Measurements from ENCODE around the gene TMEM212.

The TMEM212 gene

GRCh38 chr3:171883257-171883892 lies 40.2 kb downstream of the TMEM212 start:
- DNase-seq (ENCODE audit: extremely low read depth, low read depth), result no peak
- TF ChIP-seq, protein P1, sequence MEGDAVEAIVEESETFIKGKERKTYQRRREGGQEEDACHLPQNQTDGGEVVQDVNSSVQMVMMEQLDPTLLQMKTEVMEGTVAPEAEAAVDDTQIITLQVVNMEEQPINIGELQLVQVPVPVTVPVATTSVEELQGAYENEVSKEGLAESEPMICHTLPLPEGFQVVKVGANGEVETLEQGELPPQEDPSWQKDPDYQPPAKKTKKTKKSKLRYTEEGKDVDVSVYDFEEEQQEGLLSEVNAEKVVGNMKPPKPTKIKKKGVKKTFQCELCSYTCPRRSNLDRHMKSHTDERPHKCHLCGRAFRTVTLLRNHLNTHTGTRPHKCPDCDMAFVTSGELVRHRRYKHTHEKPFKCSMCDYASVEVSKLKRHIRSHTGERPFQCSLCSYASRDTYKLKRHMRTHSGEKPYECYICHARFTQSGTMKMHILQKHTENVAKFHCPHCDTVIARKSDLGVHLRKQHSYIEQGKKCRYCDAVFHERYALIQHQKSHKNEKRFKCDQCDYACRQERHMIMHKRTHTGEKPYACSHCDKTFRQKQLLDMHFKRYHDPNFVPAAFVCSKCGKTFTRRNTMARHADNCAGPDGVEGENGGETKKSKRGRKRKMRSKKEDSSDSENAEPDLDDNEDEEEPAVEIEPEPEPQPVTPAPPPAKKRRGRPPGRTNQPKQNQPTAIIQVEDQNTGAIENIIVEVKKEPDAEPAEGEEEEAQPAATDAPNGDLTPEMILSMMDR (IDR thresholded peaks at IDR 0.05; ENCODE audit: low read depth, low read length, missing control alignments), result no peak
- H3K4me3 ChIP-seq (replicated peaks; ENCODE audit: low read depth, low read length), result no peak overlapping the region

GRCh38 chr3:171883893-171884279 lies 40.7 kb downstream of the TMEM212 start:
- no peak for DNase-seq (ENCODE audit: extremely low read depth, low read depth)
- TF ChIP-seq, protein P1 (IDR thresholded peaks at IDR 0.05; ENCODE audit: low read depth, low read length, missing control alignments), result no peak
- no peak overlapping the region for H3K4me3 ChIP-seq (replicated peaks; ENCODE audit: low read depth, low read length)

DNA sequence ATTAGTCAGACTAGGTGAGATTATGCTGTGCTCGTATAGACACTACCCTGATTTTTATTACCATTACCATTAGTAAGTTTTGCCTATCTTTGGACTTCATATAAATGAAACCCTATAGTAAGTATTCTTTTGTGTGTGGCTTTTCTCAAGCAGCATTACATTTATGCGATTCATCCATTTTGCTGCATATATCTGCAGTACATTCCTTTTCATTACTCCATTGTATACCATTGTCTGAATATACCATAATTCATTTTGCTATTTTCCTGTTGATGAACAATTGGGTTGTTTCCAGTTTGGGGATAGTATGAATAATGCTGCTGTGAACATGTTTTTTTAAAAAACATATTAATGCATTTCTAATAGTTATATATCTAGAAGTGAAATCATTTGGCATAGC lies 45.3 kb downstream of the TMEM212 start:
- no peak for DNase-seq (ENCODE audit: extremely low read depth, low read depth)
- H3K4me3 ChIP-seq (replicated peaks; ENCODE audit: low read depth, low read length), result no peak overlapping the region
- TF ChIP-seq, protein P1 (IDR thresholded peaks at IDR 0.05; ENCODE audit: low read depth, low read length, missing control alignments), result no peak

DNA sequence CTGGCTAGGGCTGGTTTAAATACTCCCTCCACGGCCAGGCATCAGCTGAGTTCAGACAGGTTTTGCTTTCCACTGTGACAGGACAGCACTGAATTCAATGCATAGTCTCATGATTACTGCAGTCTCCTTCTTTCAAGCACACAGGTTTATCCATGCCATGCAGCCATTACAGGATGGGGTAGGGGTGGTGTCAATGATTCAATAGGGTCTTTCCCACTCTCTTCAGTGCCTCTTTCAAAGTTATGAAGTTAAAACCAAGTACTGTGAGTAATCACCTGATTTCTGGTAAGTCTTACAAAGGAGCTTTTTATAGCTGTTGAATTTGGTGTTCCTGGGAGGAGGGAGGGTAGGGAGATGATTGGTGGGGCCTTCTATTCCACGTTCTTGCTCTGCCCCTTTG lies 47.2 kb downstream of the TMEM212 start:
- TF ChIP-seq, protein P1 (IDR thresholded peaks at IDR 0.05; ENCODE audit: low read depth, low read length, missing control alignments), result no peak
- H3K4me3 ChIP-seq (replicated peaks; ENCODE audit: low read depth, low read length), result no peak overlapping the region
- DNase-seq (ENCODE audit: extremely low read depth, low read depth), result no peak

- no peak overlapping the region for H3K4me3 ChIP-seq (replicated peaks; ENCODE audit: low read depth, low read length)
- no peak for DNase-seq (ENCODE audit: extremely low read depth, low read depth)
- TF ChIP-seq, protein P1 (IDR thresholded peaks at IDR 0.05; ENCODE audit: low read depth, low read length, missing control alignments), result no peak
These were observed 49.3 kb downstream of the TMEM212 start for GRCh38 chr3:171892457-171892856.

DNA sequence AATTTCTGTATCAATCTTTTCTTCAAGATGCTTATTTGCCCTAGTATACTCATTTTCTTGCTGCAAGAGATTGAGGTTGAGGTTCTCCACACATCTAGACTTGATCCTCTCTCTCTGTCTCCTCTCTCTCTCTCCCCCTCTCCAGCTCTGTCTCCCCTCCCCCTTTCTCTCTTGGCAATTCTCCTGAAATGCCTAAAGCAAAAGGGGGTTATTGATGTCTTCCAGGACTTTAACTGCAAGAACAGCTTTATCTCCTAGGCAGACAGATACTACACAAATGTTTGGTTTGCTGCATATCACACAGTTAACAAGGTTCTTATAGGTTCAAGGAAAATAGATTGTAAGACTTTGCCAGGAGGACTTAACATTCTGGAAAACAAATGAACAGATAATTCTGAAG lies 52.1 kb downstream of the TMEM212 start:
- no peak overlapping the region for H3K4me3 ChIP-seq (replicated peaks; ENCODE audit: low read depth, low read length)
- TF ChIP-seq, protein P1 (IDR thresholded peaks at IDR 0.05; ENCODE audit: low read depth, low read length, missing control alignments), result no peak
- no peak for DNase-seq (ENCODE audit: extremely low read depth, low read depth)

DNA sequence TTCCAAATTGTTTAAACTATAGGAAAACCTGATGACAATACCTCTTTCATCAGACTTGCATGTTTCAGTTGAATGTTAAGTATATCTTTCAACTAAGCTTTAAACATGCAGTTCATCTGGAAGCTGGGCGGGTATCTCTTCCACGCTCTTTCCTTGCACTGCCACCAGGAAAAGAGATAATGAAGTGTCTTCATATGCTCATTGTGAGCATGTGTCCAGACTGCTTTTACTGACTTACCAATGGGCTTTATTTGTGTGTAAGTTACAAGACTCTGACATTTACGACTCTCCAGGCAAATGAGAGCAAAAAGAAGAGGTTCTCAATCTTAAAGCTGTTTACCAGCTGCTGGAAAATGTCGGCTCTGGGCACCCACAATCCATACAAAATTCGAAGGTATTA lies 52.8 kb downstream of the TMEM212 start:
- H3K4me3 ChIP-seq (replicated peaks; ENCODE audit: low read depth, low read length), result no peak overlapping the region
- TF ChIP-seq, protein P1 (IDR thresholded peaks at IDR 0.05; ENCODE audit: low read depth, low read length, missing control alignments), result no peak
- no peak for DNase-seq (ENCODE audit: extremely low read depth, low read depth)
